ENCODE measurements around the gene HS1BP3. TPM values are rescaled to one million over a fixed set of nuclear protein-coding genes. Genes with fewer than 3 reads are reported as not detected.

The HS1BP3 gene
- total and polyA plus RNA-seq, 9 of the 15 experiments (the other 6 are each of a cell fraction or from before 2014, with no cell fraction given) = 0.41 to 8.3 (median 5.9) TPM

DNA sequence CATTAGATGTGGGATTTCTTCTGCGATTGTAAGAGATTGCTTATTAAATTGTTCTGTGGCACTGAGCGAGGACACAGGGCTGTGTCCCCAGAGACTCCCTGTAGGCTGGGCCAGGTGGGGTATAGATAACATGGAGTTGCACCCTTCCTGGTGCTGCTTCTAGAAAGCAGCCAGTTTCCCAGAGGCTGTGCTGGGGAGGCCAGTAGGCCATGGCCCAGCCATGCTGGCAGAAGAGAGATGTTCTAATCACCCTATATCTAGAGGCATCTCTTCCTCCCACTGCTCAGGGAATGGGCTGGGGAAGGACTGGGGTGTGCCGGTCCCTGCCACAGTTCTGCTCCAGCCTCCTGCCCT is 66.9 kb downstream of the HS1BP3 start (continued):
- TF ChIP-seq TEAD4 (IDR thresholded peaks at IDR 0.05; ENCODE audit: low read length) = no peak
- no peak for TF ChIP-seq TEAD4 (CRISPR knock-in tag; IDR thresholded peaks at IDR 0.05; ENCODE audit: borderline replicate concordance)
- TF ChIP-seq, protein P1, sequence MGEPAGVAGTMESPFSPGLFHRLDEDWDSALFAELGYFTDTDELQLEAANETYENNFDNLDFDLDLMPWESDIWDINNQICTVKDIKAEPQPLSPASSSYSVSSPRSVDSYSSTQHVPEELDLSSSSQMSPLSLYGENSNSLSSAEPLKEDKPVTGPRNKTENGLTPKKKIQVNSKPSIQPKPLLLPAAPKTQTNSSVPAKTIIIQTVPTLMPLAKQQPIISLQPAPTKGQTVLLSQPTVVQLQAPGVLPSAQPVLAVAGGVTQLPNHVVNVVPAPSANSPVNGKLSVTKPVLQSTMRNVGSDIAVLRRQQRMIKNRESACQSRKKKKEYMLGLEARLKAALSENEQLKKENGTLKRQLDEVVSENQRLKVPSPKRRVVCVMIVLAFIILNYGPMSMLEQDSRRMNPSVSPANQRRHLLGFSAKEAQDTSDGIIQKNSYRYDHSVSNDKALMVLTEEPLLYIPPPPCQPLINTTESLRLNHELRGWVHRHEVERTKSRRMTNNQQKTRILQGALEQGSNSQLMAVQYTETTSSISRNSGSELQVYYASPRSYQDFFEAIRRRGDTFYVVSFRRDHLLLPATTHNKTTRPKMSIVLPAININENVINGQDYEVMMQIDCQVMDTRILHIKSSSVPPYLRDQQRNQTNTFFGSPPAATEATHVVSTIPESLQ (CRISPR knock-in tag; IDR thresholded peaks at IDR 0.05) = no peak
- no peak for TF ChIP-seq PHB2 (IDR thresholded peaks at IDR 0.05; ENCODE audit: low read depth)
- TF ChIP-seq POLR2B (IDR thresholded peaks at IDR 0.05; ENCODE audit: low read depth, partially characterized antibody) = no peak

DNA sequence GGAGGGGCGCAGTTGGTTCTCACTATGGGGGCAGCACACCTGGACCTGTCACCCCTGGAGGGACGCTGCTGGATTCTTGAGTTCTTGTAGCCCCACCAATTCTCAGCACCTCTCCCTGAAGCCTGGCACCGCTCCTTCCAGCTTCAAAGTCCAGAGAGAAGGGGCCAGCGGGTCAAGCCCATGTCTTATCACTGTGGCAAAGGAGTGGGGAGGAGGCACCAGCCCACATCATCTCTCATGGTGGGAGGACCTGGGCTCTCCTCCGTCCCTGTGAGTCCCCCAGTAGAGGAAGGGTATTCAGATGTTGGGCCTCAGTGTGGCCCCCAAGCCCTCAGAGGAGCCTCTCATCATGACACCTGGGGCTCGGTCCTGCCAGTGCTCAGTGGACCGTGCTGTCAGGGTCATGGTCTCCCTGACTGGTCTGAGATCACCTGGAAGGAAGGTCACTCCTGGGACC is 67.4 kb downstream of the HS1BP3 start:
- CTCF ChIA-PET (ENCODE audit: low intra/inter-chr PET ratio) = no interaction called here
- no peak overlapping the region for H3K9ac ChIP-seq (ENCODE audit: insufficient read depth in 1 of 2, low read depth in 2 of 2, low read length in 2 of 2)
- WGBS (ENCODE audit: insufficient coverage, low coverage, missing lambda C conversion rate) = 82% methylated on average over 5 of the region's 7 CpGs
- H2AFZ ChIP-seq (ENCODE audit: low read depth, low read length) = no peak overlapping the region
- H3K4me1 ChIP-seq (replicated peaks in 1 of 2; ENCODE audit: control insufficient read depth in 2 of 2, insufficient read depth in 2 of 2, low read length in 2 of 2) = peaks cover 27% of the 10 kb centered on the region in 2 experiments
- H3K9me1 ChIP-seq (ENCODE audit: control insufficient read depth, insufficient read depth, low read length) = no peaks in the 10 kb centered on the region
- no peaks in the 10 kb centered on the region for H3K79me2 ChIP-seq (ENCODE audit: control insufficient read depth, insufficient read depth, low read length)
- H3K4me3 ChIP-seq = no peak overlapping the region
- FAIRE-seq (no peak), ATAC-seq (no peak), DNase-seq (ENCODE audit: extremely low read depth in 1 of 4, low spot score in 3 of 4) (no peak)
- no peak overlapping the region for H3K27ac ChIP-seq (ENCODE audit: extremely low read depth, low read depth, low read length)
- no peaks in the 10 kb centered on the region for H3K36me3 ChIP-seq (ENCODE audit: control insufficient read depth, insufficient read depth, low read length)
- H3K27me3 ChIP-seq (ENCODE audit: control insufficient read depth in 2 of 2, insufficient read depth in 2 of 2, low read length in 2 of 2) = no peaks in the 10 kb centered on the region
- POLR2A ChIA-PET = interaction anchor here (1.0 to 1.4 kb wide), 2 partner anchors 12 to 18 kb away, joined by 3 to 5 read pairs; no protein-coding TSS in a partner anchor
- no TSS peak for BruUV-seq (replicated peaks)
- no peak overlapping the region for H3K4me2 ChIP-seq (ENCODE audit: insufficient read depth, low read length)
- no peaks in the 10 kb centered on the region for H4K20me1 ChIP-seq (replicated peaks; ENCODE audit: control insufficient read depth, insufficient read depth, low read length)
- in situ Hi-C loops (cut with MboI) (no loop called here), intact Hi-C loops (cut with micrococcal nuclease) (no loop called here)
- H3K9me3 ChIP-seq (replicated peaks; ENCODE audit: control insufficient read depth, insufficient read depth, low read depth, low read length) = no peaks in the 10 kb centered on the region; the same call in none of the 2 replicates
- TF ChIP-seq EZH2 (IDR thresholded peaks at IDR 0.05; ENCODE audit: borderline replicate concordance, low read depth, low read length) (no peak), SPI1 (IDR thresholded peaks at IDR 0.05; ENCODE audit: borderline replicate concordance, low read depth, low read length) (no peak), ID3 (CRISPR knock-in tag; IDR thresholded peaks at IDR 0.05) (no peak), ID3 (tag; IDR thresholded peaks at IDR 0.05) (no peak), ILK (tag; IDR thresholded peaks at IDR 0.05; ENCODE audit: borderline replicate concordance, low read depth) (no peak), ZNF75A (CRISPR knock-in tag; IDR thresholded peaks at IDR 0.05) (no peak), BCLAF1 (IDR thresholded peaks at IDR 0.05; ENCODE audit: borderline replicate concordance in 1 of 2, control insufficient read depth in 1 of 2, low read depth in 2 of 2, low read length in 1 of 2) (no peak), ARID3B (CRISPR knock-in tag; IDR thresholded peaks at IDR 0.05; ENCODE audit: borderline replicate concordance) (no peak), CREBBP (IDR thresholded peaks at IDR 0.05; ENCODE audit: low read depth, low read length) (no peak)
